Measurements from ENCODE around the gene PSMG3. TPM values are rescaled to one million over a fixed set of nuclear protein-coding genes. Genes with fewer than 3 reads are reported as not detected.

PSMG3 gene
- total RNA-seq, 3 donors from 2014 or later (not counting 1 experiment from before 2014, with no cell fraction given): 19.0 to 21.4 (median 20.5) TPM

DNA sequence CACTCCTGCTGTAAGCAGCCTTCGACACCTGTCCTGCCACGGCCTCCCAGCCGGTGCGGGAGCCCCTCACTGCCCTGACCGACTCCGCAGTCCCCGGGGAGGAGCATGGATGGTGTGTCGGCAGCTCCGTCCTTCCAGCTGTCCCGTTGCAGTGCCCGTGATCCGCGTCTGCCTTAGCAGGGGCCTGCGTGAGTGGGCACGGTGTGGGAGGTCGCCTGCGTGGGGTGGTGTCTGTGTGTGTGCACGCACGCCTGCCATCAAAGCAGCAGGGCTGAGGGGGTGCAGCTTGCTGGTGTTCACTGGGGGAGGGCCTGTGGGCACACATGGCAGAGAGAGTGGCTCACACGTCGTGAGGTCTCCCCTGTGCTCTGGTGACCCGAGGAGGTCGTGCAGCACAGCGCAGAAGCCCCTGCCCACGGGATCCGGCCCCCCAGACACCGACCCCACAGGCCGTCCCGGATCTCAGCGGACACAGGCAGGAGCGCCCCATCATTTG lies 29.0 kb downstream of the PSMG3 start:
- Mint-ChIP-seq H3K4me3 (no peak overlapping the region), H3K27ac (peak overlapping the region in 1 of 2 donors; percentile 31), H3K4me1 (no peaks in the 10 kb centered on the region), H3K27me3 (ENCODE audit: low read depth in 2 of 2) (no peaks in the 10 kb centered on the region), H3K36me3 (no peaks in the 10 kb centered on the region), H3K9me3 (no peaks in the 10 kb centered on the region)
- Histone ChIP-seq H3K9me3 (ENCODE audit: control insufficient read depth, insufficient read depth, low read length) (no peaks in the 10 kb centered on the region), H3K4me1 (ENCODE audit: control insufficient read depth, insufficient read depth, low read length) (no peaks in the 10 kb centered on the region), H3K27ac (ENCODE audit: low read length) (no peak overlapping the region), H3K36me3 (ENCODE audit: control insufficient read depth, insufficient read depth, low read length) (peaks cover 35% of the 10 kb centered on the region), H3K4me3 (ENCODE audit: low read length) (no peak overlapping the region), H3K27me3 (ENCODE audit: control insufficient read depth, insufficient read depth, low read length) (no peaks in the 10 kb centered on the region)
- intact Hi-C loops (cut with micrococcal nuclease): no loop called here
- 95% methylated on average over 31 of the region's 31 CpGs for WGBS (ENCODE audit: insufficient coverage)
- TF ChIP-seq CTCF (IDR thresholded peaks at IDR 0.05): no peak
- no peak for DNase-seq
- no peak for ATAC-seq

DNA sequence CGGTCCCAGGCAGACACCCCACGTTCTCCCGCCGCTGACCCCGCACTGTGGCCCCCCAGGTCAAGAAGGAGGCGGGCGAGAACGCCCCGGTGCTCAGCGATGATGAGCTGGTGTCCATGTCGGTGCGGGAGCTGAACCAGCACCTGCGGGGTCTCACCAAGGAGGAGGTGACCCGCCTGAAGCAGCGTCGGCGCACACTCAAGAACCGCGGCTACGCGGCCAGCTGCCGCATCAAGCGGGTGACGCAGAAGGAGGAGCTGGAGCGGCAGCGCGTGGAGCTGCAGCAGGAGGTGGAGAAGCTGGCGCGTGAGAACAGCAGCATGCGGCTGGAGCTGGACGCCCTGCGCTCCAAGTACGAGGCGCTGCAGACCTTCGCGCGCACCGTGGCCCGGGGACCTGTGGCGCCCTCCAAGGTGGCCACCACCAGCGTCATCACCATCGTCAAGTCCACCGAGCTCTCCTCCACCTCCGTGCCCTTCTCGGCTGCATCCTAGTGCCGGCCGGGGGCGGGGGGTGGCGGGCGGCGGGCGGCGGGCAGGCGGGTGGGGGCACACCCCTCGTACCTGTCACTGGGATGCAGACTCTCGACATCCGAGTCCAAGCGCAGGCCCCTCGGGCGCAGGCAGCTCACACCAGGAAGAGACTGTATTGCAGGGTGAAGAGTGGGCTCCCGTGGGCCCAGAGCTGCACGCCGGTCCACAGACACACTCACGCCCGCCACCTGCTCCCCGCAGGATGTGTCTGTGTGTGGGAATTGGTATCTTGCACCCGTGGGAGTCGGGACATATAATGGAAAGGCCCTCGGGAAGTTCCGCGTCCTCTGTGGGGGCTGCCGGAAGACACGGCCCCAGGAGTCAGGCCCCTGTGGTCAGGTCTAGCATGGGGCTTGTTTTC lies 29.7 kb downstream of the PSMG3 start:
- peaks cover 35% of the 10 kb centered on the region for H3K36me3 ChIP-seq (ENCODE audit: control insufficient read depth, insufficient read depth, low read length)
- intact Hi-C loops (cut with micrococcal nuclease): no loop called here

DNA sequence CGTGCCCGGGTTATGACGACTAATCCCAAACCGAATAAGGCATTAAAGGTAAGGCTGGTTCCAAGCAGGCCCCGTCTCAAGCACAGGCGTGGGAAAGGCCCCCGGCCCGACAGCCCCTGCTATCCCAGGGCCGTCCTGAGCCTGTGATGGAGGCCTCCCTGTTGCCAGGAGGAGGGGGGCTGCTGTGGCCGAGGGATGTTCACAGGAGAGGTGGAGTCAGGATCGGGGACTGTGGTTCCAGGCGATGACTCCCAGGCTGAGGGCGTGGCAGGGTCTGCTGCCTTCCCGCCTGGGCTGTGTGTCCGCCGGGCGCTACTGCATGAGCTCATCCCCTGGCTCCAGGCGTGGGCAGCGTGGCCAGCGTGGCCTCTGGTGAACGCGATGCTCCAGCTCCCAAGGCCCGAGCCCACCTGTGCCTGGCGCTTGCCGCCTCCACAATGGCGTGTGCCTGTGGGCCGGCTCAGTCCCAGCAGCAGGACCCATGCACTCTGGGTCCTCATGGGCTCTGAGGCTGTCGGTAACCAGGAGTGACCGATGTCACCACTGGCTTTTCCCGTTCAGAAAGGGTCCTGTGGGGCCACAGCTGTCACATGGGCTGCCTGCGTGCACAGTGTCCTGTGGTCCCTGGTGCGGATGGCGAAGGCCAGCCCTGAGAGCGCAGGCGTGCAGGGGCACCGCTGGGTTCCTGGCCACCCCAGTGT lies 30.5 kb downstream of the PSMG3 start:
- Histone ChIP-seq H3K36me3 (ENCODE audit: control insufficient read depth, insufficient read depth, low read length) (peaks cover 31% of the 10 kb centered on the region), H3K4me1 (ENCODE audit: control insufficient read depth, insufficient read depth, low read length) (peaks cover 5% of the 10 kb centered on the region), H3K27me3 (ENCODE audit: control insufficient read depth, insufficient read depth, low read length) (no peaks in the 10 kb centered on the region), H3K4me3 (ENCODE audit: low read length) (no peak overlapping the region), H3K27ac (ENCODE audit: low read length) (no peak overlapping the region), H3K9me3 (ENCODE audit: control insufficient read depth, insufficient read depth, low read length) (no peaks in the 10 kb centered on the region)
- no peak for TF ChIP-seq CTCF (IDR thresholded peaks at IDR 0.05)
- Mint-ChIP-seq H3K4me3 (no peak overlapping the region), H3K27ac (peak overlapping the region in 1 of 2 donors; percentile 31), H3K4me1 (no peaks in the 10 kb centered on the region), H3K36me3 (no peaks in the 10 kb centered on the region), H3K9me3 (no peaks in the 10 kb centered on the region), H3K27me3 (ENCODE audit: low read depth in 2 of 2) (no peaks in the 10 kb centered on the region)
- no peak for ATAC-seq
- intact Hi-C loops (cut with micrococcal nuclease): no loop called here
- WGBS (ENCODE audit: insufficient coverage): 88% methylated on average over 36 of the region's 36 CpGs
- no peak for DNase-seq

More for the DNA sequence above, 29.7 kb downstream of the PSMG3 start:
- H3K4me3 Mint-ChIP-seq: no peak overlapping the region
- ATAC-seq (no peak), DNase-seq (no peak)
- no peaks in the 10 kb centered on the region for H3K4me1 Mint-ChIP-seq
- Histone ChIP-seq H3K27ac (ENCODE audit: low read length) (no peak overlapping the region), H3K4me1 (ENCODE audit: control insufficient read depth, insufficient read depth, low read length) (peaks cover 3% of the 10 kb centered on the region), H3K4me3 (ENCODE audit: low read length) (no peak overlapping the region), H3K27me3 (ENCODE audit: control insufficient read depth, insufficient read depth, low read length) (no peaks in the 10 kb centered on the region), H3K9me3 (ENCODE audit: control insufficient read depth, insufficient read depth, low read length) (no peaks in the 10 kb centered on the region)
- no peaks in the 10 kb centered on the region for H3K27me3 Mint-ChIP-seq (ENCODE audit: low read depth in 2 of 2)
- WGBS (ENCODE audit: insufficient coverage): 96% methylated on average over 73 of the region's 73 CpGs
- TF ChIP-seq CTCF (IDR thresholded peaks at IDR 0.05): no peak
- H3K9me3 Mint-ChIP-seq: no peaks in the 10 kb centered on the region
- peak overlapping the region in 1 of 2 donors; percentile 31 for H3K27ac Mint-ChIP-seq
- H3K36me3 Mint-ChIP-seq: no peaks in the 10 kb centered on the region
